Raji (cell line): ENCODE measurements around the gene NES.

Source experiments
- POLR2A ChIP-seq: IDR thresholded peaks from 2 replicates; pipeline ENCODE4 v1.6.1; 2011; ENCODE audit warnings: low read depth, low read length, control low read depth; ENCODE audit not compliant: insufficient read depth

Gene NES

GRCh38 chr1:156655151-156655903 is 21.9 kb downstream of the NES start:
- TF ChIP-seq POLR2A = no peak

GRCh38 chr1:156654700-156655099 is 22.5 kb downstream of the NES start:
- TF ChIP-seq POLR2A = no peak

- TF ChIP-seq POLR2A = no peak
These were observed 24.2 kb downstream of the NES start for GRCh38 chr1:156652992-156653355.

- TF ChIP-seq POLR2A = no peak
These were observed 24.8 kb downstream of the NES start for GRCh38 chr1:156652131-156652991.

GRCh38 chr1:156648951-156649350 is 28.3 kb downstream of the NES start:
- no peak for TF ChIP-seq POLR2A

GRCh38 chr1:156648496-156648895 is 28.7 kb downstream of the NES start:
- no peak for TF ChIP-seq POLR2A

DNA sequence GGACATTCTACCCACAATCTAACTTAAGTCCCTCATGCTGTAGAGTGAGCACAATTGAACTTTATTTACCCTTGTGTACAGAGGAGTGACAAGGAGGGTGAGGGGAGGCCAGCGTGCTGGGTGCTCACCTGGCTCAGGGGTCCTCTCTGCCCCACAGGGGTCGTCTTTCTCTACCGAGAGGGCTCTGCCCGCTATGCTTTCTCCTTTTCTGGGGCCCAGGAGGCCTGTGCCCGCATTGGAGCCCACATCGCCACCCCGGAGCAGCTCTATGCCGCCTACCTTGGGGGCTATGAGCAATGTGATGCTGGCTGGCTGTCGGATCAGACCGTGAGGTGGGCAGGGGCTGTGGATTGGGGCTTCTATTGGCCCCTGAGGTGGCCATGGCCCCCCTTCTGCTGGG is 29.9 kb downstream of the NES start:
- no peak for TF ChIP-seq POLR2A

- no peak for TF ChIP-seq POLR2A
These were observed 30.4 kb downstream of the NES start for GRCh38 chr1:156646738-156647211.

- no peak for TF ChIP-seq POLR2A
These were observed 31.5 kb downstream of the NES start for GRCh38 chr1:156645666-156646065.

DNA sequence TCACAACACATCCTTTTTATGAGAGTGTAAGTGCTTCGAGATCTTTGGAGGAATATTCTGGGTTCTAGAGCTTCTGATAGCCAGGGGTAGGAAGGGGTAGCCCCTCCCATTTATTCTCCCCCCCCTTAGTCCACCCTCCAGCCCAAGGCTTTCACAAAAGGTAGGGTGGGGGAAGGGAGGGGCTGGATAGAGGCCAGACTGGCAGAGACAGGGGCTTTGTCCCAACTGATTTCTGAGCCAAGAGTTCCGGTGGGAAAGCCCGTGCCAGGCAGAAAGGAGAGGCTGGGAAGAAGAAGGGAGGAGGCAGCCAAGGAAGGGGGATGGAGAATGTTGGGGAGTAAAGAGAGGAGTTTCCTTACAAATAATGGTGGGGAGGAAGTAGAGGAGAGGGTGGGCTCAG is 32.2 kb downstream of the NES start:
- no peak for TF ChIP-seq POLR2A

DNA sequence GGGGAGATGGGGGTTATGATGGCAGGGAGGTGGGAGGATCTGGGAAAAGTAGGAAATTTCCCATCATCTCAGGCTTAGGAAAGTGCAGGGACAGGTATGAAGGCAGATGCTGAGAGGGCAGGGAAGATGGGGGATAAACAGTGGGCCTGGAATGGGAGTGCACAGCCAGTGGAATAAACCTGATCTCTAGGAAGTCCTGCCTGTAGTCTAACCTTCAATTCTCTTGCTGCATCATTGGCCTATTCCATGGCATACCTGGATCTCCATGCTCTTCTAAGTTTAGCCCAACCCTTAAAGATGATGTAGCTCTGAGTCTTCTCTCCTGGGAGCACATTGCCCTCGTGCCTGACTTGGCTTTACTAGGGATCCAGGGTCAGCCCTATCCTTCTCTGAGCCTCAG is 32.6 kb downstream of the NES start:
- no peak for TF ChIP-seq POLR2A

DNA sequence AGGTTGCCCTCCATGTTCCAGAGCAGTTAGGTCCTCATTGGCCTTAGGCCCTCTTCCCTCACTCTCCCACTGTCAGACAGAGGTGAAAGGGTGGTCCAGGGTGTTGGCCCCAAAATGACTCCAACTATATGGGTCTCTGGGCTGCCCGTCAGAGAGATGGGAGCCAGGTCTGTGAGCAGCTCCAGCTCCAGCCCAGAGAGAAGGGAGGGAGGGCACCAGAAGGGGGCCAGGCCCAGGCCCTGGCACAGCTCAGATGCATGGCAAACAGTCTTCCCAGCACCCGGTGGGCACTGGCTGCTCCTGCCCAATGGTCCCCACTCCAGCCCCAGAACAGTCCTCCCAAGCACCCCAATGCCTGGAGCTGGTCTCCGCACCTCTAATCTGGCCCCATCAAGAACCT is 33.1 kb downstream of the NES start:
- no peak for TF ChIP-seq POLR2A

DNA sequence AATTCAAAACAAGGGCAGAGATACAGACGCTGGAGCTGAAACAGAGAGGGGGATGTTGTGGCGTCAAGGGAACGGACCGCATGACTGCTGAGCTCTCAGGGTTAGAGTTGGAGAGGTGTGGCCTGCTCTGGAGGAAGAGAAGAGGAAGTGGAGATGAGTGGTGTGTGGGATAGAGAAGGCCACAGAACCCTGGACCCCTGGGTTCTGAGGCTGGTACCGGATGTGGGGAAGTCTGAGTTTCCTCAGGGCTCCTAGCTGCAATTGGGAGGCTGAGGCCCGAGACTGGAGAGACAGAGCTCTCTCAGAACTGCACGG is 33.5 kb downstream of the NES start:
- TF ChIP-seq POLR2A = no peak

DNA sequence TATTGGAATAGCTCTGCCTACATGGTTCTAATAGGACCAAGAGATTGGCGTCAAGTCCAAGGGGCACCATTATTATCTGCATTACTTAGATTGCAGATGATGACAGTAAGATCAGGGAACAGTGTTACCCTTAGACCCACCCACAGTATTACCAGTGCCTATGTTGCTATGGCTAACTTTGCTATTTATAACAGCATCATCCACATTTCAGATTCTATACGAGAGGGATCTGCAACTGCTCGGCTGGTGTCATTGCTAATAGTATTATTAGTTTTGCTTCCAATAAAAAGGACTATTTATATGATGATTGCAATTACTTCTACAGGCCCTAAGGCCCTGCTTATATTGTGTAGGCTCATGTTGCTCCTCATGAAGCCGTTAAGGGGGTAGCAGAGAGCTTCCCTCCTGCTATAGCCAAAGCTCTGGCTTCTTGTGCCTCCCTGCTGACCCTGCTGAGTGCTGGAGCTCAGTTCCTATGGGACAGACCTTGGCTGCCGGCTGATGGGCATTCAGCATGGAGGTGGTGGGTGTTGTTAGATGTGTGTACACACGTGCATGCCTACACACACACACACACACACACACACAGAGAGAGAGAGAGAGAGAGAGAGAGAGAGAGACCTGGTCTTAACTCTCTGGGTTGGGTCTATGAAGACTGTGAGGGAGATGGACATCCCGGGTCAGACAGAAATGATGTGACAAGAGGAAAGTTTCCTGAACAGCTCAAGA is 34.0 kb downstream of the NES start:
- no peak for TF ChIP-seq POLR2A

- no peak for TF ChIP-seq POLR2A
These were observed 34.8 kb downstream of the NES start for GRCh38 chr1:156642265-156643048.
